GM19372 (cell line): ENCODE data around the gene RNLS.

Experiments
- ATAC-seq: cut with Tn5 transposase; IDR thresholded peaks from one replicate; pipeline ENCODE4 v1.9.1; 2021; ENCODE audit warnings: mild to moderate bottlenecking, low read depth, moderate library complexity; ENCODE audit not compliant: unreplicated experiment

RNLS gene

DNA sequence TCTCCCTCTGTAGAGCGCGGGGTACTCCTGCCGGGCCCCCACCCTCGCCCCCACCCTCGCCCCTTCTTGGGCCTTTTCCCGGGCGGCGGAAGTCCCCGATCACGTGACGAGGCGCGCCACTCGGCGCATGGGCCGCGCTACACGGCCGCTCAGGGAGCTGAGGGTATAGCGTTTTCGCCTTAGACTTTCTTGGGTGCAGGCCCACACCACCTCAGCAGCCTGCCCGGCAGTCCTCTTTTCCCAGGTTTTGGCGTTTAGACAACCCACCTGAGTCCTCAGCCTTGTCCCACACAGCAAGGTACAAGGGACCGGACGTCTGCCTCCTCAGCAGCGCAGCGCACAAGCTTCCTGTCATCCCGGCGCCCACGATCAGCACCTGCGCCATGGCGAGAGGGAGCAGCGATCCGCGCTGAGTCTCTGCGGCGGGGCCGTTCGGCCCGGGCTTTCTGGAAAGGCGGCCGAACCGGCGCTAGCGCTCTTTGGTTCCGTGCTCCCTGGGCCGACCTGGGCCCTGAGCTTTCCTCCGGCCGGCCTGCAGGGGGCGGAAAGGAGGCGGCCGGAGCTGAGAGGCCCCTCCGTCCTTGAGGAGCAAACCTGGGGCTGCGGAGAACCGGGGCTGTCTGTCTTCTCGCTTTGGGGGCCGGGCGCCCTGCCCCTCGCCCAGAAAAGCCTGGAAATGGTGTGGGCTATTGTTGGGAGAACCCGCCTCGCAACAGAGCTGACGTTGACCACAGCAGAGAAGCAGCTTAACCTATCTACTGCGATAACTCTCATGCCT is at the start of gene RNLS:
TSS of gene RNLS (minus strand) at position 513 of the 778 bp plus-strand sequence.
- ATAC-seq: peak; percentile 85

DNA sequence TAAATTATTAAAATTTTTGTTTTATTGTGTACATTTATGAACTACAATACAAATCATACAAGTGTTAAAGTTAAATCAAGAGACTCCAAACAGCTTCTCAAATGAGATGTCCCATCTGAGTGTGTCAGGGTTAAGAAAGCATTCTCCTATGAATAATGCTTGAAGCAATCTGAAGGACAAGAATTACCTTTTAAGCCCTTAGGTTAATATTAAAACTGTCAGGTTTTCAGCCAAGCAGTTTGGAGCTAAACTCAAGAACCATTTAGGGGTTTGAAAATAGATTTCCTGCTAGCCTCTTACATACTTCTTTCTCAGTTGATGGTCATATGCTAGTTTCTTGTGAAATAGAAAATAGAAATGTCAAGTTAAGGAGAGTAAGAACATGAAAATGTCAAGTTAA is 41.7 kb upstream of the RNLS start:
- ATAC-seq: no peak

DNA sequence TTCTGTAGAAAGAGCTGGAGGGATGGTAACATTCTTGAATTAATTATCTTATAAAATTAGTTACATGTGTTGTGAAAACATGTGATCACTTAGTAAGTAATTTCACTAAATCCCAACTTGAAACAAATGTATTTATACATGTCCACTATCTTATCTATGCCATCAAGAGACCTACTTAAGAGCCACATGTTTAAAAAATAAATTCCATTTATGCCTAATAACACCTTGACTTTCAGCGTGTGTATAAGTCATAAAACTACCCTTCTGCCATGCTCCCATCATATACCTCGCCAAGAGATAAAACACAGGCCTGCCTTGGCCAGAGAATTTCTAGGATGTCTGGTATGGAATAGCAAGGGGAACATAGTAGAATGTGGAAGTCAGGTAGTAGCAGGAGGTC is 40.7 kb upstream of the RNLS start:
- no peak for ATAC-seq

DNA sequence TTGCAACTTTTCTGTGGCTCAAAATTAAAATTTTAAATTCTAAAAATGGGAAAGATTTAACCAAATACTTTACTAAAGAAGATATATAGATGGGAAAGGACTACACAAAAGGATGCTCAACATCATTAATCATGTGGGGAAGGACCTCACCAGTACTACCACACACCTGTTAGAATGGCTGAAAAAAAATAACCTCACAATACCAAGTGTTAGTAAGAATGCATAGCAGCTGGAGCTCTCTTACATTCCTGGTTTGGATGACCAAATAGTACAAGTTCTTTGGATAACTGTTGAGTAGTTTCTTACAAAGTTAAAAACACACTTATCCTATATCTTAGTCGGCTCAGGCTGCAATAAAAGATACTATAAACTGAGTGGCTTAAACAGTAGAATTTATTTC is 37.3 kb upstream of the RNLS start:
- ATAC-seq: no peak

DNA sequence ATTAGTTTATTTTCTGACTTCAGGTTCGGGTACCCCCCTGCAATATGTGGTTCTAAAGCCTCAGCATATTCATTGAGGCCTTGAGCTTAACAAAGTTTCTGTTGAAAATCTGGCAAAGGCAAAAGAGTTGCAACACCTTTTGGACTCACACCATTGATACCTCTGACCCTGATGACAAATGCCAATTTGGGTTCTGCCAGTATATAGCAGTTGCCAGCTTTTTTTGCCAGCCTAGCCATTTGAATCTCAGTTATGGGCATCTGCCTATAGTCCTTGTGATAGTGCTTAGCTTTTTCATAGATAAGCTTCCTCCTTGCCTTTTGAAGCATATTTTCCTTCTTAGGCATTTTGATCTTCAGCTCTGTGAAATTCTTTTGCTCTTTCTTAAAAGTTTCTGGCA is 35.4 kb upstream of the RNLS start:
- ATAC-seq: no peak

DNA sequence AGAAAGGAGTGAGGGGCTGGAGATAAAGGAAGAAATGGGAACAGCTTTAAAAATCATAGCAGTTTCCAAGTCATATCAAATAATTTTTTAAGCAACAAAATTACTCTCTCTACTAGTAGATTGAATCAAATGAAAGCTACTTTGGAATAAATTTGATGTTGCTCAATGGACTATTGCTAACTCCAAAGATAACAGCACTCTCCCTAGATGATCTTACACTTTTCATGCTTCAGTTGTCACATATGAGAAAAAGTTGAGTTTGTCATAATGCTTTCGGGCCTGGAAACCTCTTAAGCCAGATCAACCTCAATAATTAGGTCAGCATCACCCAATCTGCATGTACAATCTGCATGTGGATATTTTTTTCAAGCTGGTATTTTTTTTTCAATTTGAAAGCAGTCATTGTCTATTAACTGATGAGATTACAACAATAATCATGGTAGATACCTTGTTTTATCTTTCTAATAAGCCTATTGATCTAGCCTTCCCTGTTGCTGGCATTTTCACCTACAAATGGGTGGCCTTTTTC is 34.7 kb upstream of the RNLS start:
- no peak for ATAC-seq

DNA sequence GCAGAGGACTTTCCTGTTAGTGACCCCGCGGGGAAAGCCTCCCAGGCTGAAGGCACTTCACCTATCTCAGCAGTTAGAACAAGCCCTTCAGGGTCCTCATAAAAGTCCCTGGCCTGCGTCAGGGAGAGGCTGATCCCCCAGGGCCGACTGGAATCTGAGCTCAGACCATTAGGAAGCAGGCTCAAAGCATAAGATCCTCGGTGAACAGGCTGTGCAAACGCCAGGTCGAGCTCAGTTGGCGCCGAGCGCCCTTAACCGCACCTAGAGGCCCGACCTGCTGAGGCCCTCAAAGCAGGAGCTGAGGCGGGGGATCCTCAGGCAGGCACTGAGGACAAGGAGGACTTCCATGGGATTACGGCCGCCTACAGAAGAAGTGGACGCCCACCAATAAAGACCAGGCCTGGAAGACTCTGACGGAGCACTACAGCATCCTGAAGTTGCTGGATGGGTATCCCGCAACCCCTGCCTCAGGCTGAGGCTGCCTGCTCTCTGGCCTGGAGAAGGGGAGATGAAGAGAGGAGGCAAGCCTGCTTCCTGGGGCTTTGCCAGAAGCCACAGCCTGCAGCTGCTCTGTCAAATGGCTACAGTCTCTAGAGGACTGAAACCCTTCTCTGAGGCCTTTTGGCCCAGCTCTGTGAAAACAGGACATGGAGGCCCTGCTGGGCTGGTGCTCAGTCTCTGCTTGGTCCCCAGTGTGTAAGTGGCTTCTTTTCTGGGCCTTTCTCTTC is 33.3 kb upstream of the RNLS start:
- no peak for ATAC-seq

DNA sequence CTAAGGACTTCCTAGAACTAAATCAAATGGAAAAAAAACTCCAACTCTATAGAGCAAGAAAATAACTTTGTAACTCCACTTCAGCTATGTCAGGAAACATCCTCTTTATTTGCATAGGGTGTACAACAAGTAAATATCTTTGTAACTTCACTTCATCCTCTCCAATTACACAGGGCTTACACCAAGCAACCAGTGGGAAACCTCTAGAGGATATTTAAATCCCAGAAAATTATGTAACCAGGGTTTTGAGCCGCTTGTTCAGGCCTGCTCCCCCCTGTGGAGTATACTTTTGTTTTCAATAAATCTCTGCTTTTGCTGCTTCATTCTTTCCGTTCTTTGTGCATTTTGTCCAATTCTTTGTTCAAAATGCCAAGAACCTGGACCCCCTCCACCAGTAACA is 25.7 kb upstream of the RNLS start:
- no peak for ATAC-seq

DNA sequence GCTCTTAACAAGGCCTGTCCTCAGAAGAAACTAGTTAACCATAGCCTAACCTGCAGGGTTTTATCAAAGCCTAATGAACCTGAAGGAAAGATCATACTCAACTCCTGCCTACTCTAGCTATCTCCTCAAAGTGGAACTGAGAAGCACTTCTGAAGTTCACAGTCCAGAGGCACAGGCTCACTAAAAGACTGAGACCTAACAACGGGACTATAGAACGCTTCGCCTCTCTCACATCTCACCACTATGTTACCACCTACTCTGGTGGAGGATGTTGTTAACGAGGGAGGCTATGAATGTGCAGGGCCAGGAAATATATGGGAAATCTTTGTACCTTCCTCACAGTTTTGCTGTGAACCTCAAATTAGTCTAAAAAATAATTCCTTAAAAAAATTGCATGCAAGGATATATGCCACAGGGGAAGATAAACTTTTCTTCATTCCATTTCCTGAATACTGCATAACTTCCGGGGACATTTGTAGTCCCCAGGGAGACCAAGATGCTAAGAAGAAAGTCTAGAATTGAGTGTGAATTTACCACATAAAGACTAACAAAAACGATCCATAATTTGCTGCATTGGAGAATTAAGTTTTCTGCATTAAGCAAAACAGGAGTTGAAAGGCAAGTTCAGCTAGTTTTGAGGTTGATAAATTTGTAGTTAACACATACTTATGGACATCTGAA is 25.1 kb upstream of the RNLS start:
- ATAC-seq: no peak

DNA sequence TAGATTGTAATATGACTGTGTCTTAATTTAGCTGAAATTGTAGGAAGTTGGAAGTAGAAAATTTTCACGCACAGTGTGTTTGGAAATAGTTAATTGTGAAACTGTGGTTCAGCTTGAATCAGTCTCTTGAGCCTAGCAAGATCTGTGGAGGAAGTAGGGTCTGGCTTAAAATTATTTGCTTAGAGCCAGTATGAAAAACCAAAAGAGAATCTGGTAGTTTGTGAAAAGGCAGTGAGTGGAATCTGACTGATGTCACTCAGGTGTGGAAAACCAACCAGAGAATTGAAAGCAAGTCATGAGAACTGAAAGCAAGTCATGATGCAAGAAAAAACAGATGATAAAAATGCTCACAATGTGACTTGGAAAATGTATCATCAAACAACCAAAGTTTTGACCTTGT is 14.9 kb upstream of the RNLS start:
- ATAC-seq: peak; percentile 82

DNA sequence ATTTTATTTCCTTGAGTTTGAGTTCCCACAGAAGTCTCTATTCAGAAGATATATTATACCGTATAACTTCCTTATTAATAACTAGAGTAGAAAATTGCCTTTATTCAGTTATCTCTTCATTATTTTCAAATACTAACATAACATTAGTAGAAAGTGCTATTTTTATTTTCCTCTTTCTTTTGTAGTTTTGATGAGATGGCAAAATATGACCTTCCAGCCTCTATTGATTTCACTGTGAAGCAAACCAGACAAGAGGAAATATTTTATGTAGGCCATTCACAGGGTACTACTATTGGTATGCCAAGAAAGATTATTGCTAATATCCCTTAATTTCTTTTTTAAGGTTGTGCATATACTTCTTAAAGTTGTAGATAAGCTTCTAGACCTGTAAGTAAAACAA is 11.4 kb upstream of the RNLS start:
- ATAC-seq: no peak

DNA sequence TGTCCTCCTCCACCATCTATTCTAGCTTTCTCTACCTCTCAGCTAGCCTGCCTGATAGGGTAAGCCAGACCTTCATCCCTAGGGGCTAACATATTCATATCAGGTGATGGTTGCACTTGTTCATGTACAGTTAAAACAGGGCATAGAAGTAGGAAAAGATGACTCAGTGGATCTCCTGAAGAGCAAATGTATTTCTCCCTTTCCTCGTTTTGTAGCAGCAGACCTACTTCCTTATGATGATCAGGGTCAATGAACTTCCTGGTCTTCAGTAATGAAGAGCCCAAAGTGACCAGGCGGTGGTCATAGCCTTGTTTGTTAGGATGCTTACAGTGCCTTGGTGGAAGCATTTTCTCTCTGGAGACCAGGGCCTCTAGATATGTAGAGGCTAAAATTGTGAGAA is 9.8 kb upstream of the RNLS start:
- no peak for ATAC-seq

DNA sequence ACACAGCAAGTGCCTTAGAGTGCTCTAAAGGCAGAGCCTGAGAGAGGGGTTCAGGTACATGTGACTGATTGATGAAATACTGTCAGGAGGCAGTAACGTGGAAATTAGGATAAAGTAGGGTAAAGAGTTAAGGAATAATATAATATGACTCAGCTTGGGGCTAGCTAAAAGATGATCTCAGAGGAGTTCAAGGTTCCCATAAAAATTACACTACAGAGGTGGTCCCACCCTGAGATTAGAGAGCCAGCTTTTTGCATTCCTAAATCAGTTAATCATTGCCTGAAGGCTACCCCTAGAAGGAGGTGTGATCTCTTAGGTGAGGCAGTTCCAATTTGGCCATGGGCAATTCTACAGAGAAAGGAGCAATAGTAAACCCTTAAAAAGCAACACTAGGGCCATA is 9.3 kb upstream of the RNLS start:
- ATAC-seq: no peak

DNA sequence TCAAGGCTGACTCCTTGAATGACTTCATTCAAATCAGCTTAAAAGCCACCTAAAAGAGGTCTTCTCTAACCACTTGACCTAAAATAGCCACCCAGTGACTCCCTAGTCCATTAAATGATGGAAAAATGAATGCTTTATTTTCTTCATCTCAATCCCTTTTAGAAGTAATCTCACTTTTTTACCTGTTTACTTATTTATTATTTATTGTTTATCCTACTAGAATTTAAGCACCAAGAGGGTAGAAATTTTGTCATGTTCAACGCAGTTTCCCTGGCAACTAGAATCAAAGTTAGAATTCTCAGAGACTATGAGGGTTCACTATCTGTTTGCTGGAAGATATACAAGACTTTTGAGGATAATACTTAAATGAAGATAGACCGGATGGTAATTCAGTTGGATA is 3.3 kb upstream of the RNLS start, which contains the start of gene LIPJ:
TSS of gene LIPJ (plus strand) at position 301 of the 400 bp plus-strand sequence. CDS start 3,926 bp downstream, outside the sequence.
- ATAC-seq: no peak

DNA sequence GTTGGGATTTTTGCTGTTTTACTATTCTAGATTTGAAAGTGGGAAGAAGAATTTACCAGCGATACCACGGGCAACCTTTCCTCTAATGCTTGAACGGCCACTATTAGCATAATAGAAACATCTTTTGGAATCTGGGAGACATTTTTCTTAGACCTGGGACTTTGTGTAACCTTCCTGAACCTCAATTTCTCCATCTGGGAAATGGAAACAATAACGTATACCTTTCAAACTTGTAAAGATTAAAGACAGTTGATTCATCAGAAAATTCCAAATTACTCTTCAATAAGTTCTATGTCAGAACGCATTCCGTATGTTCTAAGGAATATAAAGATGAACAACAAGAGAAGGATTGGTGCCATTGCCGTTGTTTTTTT is 453 bp upstream of the RNLS start:
- no peak for ATAC-seq

DNA sequence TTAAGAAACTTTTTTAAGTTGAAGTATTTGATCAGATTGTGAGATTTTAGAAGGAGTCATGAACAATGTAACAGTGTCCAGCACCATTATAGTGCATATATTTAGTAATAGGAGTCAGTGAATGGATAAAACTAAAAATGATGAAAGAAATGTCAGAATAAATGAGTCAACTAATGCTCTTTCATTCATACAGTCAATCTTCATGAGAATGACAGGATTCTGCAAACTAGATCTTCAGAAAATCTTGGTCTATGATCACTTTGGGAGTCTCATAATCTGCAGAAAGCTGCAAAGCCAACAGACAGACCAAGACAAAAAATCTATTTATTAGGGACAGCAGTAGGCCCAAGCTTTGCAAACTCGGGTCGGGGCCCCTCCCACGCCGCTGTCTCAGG is 710 bp downstream of the RNLS start:
- ATAC-seq: no peak

DNA sequence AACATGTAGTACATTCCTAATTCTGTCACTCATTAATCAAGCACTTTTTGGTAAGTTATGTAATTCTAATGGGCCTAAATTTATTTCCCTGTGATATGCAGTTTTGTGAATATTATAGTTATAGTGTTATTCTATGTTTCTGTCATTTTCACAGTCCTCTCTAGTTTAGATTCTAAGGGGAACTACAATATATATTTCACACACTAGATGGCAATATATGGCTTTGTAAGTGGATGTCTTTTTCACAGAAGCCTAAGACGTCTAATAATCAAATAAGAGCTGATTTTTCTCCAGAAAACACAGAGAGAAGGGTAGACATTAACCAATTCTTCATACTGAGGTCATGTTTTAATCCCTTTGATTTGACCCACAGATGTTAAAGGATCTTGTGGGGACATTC is 18.0 kb downstream of the RNLS start:
- no peak for ATAC-seq

DNA sequence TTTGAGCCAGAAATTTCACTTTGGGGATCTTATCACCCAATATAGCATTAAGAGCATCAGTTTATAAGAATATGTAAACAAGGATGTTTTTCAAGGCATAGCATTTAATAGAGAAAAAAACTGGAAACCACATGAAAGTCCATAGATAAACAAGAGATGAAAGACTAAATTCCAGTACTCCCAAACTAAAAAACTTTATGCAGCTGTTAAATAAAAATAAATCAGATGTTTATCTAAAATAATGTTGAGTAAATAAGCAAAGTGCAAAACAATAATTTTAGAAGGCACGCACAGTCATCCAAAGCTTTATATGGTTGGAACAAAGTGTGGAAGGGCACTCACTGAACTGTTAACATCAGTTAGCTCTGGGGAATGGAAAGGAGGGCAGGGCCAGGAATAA is 21.0 kb downstream of the RNLS start:
- ATAC-seq: no peak

DNA sequence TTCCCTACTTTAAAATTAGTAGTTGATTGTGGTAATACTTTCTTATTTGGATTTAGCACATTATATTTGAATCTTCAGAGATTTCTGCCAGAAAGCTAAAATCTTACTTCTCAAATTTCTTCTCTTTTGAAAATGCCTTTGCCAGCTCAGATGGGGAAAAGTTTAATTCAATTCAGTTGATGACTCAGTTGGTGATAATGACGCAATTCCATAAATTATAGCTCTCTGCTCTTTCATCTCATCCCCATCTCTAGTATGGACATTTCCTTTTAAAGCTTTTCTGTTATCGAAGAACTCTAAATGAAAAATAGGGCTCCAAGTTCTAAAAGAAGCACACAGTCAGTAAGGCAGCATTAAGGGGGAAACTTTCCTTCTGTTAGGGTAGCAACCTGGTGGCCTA is 25.5 kb downstream of the RNLS start:
- ATAC-seq: no peak

DNA sequence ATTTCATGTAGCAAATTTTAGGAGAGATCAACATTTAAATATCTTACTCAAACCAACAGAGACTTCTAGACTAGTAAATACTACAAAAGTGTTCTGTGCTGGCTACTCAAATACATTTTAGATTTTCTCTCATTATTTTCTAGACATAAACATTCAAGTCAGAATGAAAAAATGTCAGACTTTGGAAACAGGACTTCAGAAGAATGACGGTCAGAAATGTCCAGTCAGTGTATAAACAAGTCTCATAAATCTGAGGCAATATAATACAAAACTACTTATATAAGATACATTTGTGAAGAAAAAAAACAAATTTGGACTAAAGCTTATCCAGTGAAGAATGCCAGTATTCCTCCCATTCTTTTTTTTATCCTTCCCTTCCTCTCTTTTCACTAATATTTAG is 25.9 kb downstream of the RNLS start:
- no peak for ATAC-seq

DNA sequence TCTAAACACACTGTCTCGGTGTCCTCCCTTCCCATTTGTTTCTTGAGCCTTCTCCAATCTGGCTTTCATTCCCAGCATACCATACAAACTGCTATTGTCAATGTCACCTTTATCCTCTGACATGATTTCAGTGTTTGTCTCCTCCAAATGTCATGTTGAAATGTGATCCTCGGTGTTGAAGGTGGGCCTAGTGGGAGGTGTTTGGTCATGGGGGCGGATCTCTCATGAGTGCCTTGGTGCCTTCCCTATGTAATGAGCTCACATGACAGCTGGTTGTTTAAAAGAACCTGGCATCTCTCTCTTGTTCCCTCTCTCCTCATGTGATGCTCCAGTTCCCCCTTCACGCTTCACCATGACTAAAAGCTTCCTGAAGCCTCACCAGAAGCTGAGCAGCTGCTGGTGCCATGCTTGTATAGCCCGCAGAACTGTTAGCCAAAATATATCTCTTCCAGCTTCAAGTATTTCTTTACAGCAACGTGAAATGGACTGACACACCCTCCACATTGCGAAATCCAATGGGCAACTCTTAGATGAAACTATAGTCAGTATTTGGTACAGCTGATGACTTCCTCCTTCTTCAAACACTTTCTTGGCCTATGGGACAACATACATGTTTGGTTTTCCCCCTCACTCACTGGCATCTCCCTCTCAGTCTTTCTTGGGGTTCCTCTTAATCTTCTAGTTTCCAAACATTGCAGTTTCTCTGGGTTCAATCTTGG is 27.8 kb downstream of the RNLS start:
- no peak for ATAC-seq
